Anterior cingulate cortex (tissue), 58 donors: ENCODE data around the gene RHEB.

Experiments
- DNase-seq, 58 donors: peaks; one replicate each; lab custom pipeline; 2025; lab: John Stamatoyannopoulos, UW

RHEB gene

DNA sequence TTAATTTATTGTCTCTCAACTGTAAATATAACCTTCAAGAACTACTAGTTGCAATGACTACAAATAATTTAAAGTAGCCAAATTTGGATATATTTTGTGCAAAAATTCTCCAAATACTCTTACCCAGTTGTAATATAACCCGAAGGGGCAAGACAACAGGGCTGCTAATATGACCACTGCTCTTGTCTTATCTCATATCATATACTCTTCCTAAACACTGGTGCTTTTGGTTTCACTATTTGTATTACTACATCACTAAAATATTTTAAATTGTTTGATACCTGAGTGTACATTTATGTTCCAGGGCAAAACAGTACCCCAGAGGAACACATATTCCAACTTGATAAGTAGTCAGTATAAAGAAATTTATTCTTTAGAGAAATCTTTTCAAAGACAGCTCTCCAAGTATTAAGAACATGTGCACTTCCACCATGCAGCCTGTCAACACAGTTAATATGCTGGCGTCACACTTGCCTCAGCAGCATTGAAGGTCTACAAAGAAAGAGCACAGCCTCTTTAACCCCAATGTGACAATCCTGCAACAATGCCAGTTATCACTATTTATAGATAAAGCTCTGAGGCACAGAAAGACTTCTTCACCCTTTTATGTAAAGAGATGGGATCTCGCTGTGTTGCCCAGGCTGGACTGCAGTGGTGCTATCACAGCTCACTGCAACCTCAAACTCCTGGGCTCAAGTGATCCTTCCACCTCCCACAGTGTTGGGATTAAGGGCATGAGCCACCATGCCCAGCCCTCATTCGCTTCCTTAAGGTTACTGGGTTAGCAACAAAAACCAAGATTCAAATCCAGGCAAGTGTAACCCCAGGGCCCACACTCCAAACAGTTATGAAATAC, 37.8 kb downstream of the RHEB start:
- DNase-seq, result no peak

DNA sequence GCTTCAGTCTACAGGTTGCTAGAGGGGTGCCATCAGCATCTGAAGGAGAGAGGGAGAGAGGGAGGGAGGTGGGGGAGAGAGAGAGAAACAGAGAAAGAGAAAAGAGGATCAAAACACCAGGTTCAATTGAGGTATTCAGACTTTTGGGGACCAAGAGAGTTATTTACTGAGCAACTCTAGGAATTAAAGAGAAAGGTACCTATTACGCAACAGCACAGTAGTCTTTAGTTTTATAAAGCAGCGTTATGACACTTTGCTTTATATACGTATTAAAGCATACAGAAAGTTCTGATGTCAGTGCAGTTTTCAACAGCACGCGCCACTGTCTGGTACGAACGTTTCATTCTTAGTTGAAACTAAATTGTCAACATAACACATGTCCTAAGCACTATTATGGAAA, 41.8 kb downstream of the RHEB start:
- no peak for DNase-seq

DNA sequence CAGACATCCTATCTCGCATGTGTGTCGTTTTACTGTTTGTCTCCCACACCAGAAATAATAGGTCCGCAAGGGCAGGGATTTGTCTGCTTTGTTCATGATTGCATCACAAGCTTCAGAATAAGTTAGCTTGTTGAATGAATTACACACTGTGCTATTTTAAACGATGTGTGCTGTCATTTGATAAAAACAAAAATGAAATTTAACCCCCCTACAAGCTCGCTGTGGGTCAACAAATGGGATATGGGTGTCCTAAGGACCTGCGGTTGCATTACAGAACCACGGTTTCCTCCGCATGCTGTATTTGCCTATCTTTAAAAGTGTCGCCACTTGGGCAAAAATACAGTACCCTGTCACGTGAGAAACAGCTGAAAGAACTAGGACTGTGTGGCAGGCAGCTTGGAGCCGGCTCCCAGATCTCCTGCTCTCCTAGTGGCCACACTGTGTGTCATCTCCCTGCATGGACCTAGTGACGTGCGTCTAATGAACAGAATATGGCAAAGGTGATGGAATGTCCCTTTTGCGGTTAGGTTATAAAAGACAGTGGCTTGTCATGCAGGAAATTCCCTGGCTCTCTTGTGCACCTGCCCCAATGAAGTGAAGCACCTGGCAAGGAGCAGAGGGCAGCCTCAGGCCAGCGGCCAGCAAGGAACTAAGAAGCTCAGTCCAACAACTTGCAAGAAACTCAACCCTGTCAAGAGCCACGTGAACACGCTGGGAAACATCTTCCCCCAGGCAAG, 46.9 kb downstream of the RHEB start:
- DNase-seq, result no peak

DNA sequence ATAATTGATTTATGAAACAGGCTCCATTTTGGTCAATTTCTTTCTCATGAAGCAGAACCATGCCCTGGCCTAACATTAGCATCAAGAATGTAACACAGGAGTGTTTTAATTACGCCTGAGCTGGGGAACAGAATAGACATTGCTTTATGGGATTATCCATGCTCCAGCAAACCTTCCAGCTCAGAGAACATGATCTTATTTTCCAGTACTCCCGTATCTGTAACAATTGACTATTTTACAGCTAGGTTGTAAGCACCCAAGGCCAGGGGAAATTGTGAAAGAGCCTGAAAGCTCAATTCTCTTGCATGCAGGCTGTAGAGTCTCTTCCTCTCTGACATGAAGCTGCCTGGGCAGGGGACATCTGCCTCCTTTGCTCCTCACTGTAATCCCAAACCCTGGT, 49.0 kb downstream of the RHEB start:
- DNase-seq, result no peak

DNA sequence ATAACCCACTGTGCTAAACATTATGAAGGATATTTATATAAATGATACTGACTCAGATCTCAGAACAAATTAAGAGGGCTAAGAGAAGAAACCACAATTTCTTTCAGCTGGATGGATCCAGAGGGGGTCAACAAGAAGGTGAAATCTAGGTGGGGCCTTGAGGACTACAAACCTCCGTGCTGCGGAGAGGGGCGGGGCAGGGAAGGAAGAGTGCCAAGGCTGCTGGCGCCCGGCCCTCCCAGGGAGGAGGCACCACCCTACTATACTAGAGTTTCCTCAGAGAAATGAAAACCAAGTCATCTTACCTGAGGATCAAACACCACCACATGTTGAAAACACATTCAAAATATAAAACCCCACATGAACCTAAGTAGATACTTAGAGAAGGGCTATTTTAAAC, 50.4 kb downstream of the RHEB start:
- no peak for DNase-seq

DNA sequence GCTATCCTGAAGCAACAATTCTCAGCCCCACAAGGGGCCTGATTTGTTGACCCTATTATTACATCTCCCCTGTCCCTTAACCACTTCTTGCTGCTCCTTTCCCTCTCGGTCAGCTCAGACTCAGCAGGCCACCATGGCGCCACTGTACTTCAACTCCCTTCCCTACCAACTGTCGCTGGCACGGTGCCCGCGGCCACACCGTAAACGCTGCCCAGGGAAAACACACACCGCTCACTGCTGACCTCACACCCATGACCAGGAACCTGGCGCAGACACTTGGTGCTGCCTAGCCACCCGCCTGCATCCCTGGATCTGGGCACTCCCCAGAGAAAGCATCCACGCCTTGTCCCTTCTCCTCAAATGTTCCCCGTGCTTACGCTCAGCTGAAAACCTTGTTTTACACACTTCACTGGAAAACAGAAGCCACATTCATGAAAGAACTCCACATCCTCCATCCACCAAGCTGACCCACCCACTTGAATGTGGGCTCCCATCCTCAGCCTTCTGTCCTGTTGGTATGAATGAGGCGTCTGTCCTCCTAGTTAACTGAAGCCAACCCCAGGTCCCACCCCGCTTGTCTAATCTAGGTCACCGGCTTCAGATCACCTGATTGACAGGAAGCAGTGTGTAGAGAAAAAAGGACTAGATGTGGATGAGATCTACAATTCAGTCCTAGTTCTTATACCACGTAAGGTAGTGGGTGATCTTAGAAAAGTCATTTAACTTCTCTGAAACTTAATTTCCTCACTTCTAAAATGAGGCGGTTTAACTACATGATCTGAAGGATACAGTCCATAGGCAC, 51.3 kb downstream of the RHEB start:
- peak in 17 of 58 donors; percentile 10 to 51 (median 15) for DNase-seq

DNA sequence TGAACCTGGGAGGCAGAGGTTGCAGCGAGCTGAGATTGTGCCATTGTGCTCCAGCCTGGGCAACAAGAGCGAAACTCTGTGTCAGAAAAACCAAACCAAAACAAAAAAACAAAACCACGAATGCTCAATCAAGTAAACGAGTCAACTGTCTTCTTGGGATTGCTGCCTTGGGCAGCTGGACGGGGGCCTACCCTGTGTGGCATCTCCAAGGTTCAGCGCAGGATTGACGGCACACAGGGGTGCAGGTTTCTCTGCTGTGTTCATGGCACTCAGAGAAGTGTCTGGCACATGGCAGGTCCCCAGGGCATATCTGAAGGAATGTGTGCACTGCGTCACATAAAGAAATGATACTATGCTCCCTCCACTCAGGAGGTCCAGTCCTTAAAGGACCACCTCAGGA, 54.5 kb downstream of the RHEB start:
- DNase-seq, result no peak

DNA sequence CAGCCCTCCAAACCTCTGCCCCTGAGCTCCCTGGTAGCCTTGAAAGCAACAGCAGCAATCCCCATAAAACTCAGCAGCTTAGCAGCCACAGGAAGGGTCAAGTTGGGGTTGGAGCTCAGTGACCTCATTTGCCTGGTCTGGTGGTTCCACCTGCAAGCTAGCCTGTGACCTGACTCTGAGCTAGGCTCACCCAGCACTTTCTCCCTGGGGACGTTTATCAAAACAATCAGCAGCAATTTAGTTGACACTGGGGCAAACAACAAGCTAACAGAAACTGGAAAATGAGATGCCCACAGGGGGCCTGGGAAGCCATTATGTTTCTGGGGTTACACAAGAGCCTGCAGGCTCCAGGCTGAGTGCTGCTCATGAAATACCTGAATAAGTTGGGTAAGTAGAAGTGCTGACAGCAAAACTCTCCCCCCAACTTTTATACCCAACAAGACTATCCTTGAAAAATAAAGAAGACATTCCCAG, 57.4 kb downstream of the RHEB start:
- no peak for DNase-seq

DNA sequence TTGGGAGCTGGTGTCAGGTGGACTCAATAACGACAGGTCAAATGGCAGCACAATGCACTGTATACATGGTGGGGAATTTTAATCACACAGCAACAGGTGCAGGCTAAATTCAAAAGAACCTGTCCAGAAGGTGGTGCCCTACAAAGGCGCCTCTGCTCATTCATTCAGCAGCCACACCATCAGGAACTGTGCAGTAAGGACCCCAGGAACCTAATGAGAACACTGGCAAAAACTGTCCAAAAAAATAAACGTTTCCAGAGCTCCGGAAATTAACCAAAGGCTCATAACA, 57.8 kb downstream of the RHEB start:
- DNase-seq, result no peak

DNA sequence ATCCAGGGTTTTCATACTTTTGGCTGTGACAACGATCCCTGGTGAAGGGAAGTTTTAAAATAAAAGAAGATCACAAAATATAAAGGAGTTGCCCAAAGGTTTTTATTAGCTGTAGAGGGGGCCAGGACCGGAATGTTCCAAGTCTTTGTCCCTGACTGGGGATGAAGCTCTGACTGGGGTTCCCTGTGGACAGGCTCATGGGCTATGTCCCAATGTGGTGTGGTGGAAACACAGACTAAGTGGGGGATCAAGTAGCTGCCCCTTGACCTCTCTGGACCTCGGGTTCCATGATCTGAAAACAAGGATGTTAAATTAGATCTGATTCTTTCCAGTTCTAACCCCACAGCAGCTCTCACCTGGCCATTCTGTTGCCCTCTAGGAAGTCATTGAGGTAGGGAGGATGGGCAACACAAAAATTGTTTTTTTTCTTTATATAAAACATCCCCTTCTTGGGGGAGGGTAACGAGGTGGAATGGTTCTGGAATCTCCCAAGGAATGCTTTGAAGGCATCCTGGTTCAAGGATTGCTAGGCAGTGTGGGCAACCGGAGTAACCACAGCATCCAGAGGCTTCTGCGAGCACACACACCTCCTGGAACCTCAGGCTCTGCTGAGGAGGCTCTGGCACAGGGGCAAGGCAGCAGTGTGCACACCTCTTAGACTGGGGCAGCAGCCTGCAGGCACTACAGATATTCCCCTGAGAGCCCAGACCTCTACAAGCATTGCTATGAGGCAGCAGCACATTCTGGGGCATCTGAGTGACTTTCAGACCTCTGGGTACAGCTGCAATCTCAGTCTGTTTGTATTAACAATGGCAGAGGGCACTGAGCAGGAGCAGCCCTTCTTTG, 58.4 kb downstream of the RHEB start:
- no peak for DNase-seq

DNA sequence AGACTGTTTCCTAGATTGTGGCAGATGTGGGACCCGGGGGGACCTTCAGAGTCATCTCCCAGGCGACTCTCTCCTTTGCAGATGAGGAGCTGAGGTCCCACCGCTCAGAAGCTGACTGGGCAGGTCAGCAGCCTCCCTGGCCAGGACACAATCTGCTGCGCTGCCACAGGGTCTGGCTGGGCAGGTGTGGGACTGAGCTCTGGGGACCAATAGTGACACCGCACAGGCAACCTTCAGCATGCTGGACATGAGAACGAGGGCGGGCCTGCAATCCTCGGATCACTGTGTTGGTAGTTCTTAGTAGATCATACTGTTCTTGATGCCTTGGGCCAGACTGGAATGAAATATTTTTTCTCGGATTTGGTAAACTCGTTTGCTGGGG, 59.2 kb downstream of the RHEB start:
- peak in 3 of 58 donors; percentile 29 to 56 (median 42) for DNase-seq

DNA sequence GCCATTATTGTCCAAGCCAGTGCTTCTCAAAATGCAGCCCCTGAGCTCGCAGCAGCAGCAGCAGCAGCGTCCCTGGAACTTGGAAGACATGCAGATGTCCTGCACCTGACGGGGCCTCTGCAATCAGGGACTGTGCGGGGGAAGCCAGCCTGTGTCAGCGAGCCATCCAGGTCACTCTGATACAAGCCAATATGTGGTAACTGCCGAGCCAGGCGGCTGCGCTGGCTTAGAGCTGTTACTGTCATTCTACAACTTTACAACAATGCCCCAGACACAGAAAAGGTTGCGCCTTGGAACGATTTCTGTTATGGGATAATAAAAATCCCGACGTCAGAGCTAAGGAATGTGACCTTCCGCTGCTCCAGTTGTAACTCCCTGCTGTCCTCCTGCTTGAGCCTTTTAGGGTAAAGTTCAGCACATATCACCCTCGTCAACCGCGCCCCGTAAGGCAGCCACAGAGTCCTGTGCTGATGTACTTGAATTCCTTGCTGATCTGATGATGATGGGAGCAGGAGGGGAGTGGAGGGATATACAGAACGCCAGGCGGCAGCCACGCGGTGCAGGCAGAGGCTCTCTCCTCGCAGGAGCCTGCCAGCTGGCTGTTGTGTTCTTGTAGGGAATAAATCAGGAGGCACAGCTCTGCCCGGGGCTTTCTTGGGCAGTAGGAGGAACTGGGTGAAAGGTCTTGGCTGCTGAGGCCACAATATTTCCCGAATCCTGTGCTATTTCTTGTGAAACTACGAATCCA, 59.8 kb downstream of the RHEB start:
- peak in 55 of 58 donors; percentile 10 to 87 (median 64) for DNase-seq

DNA sequence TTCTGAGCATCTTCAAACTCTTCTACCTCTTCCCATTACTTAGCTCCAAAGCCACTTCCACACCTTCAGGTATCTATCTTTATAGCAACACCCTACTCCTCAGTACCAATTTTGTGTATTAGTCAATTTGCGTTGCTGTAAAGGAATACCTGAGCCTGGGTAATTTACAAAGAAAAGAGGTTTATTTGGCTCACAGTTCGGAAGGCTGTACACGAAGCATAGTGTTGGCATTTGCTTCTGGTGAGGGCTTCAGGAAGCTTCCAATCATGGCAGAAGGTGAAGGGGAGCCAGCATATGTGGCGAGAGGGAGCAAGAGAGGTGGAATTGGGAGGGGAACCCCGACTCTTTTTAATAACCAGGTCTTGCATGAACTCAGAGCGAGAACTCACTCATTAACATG, 62.2 kb downstream of the RHEB start:
- DNase-seq, result no peak

DNA sequence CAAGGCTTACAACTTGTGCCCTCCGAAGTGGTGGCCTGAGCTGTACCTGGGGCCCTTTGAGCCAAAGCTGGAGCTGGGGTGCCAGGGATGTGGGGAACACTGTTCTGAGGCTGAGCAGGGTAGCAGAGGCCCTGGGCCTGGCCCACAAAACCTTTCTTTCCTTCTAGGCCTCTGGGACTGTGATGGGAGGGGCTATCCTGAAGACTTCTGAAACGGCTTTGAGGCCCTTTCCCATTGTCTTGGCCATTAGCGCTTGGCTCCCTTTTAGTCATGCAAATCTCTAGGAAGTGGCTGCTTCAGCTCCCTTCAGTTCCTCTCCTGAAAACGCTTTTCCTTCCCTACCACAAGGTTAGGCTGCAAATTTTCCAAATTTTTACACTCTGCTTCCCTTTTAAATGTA, 62.9 kb downstream of the RHEB start:
- DNase-seq, result no peak

DNA sequence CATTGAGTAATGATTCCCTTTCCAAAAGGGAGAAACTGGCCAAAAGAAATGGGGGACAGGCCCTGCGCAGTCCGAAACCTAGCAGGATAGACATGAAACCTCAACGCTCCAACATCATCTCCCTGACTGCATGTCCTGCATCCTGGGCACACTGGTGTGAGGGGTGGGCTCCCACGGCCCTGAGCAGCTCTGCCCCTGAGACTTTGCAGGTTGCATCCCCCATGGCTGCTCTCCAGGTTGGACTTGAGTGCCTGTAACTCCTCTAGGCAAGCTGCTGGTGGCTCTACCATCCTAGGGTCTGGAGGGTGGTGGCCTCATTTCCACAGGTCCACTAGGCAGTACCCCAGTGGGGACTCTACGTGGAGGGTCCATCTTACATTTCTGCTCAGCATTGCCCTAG, 63.4 kb downstream of the RHEB start:
- no peak for DNase-seq

DNA sequence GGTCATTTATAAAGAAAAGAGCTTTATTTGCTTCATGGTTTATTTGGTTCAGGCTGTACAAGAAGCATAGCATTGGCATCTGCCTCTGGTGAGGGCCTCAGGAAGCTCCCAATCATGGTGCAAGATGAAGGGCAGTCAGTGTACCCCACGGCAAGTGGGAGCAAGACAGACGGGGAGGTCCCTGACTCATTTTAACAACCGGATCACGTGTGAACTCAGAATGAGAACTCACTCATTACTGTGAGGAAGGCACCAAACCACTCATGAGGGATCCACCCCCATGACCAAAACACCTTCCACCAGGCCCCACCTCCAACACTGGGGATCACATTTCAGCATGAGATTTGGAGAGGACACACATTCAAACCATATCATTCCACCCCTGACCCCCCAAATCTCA, 64.0 kb downstream of the RHEB start:
- no peak for DNase-seq

DNA sequence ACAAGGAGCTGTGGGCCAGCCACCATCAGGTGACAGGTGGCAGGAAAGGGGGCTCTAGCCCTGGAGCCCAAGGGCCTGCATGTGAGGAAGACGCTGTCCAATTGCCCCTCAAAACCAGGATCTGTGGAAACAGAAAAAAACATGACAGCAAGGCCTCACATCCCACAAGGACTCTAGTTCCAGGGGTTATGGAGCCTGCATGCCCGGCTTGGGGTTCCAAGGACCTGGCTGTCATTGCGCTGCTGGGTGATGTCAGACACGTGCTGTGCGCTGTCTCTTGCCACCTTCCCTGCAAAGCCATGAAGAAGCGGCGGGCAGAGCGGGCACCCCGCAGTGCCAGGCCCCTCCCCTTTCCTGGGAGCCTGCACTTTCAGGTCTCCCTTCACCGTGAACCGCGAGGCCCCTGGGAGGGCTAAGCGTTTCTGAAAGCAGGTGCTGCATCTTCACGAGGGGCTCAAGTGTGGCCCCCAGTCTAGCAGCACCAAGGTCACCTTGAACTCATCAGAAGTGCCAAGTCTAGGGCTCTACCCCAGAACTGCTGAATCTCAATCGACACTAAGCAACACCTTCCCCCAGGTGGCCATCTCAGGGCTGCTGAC, 64.7 kb downstream of the RHEB start:
- no peak for DNase-seq

DNA sequence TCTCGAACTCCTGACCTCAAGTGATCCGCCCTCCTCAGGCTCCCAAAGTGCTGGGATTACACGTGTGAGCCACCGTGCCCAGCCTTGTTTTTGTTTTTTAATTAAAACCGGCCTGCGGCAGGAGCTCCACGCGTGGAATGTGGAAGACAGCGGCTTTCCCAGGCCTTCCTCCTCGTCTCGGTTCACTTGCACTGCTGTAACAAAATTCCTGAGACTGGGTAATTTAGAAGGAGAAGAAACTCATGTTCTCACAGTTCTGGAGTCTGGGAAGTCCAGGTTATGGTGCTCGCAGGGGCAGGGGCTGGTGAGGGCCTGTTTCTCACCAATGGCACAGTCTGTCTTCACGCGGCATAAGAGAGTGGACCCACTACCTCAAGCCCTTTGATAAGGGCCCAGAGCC, 65.4 kb downstream of the RHEB start:
- no peak for DNase-seq

DNA sequence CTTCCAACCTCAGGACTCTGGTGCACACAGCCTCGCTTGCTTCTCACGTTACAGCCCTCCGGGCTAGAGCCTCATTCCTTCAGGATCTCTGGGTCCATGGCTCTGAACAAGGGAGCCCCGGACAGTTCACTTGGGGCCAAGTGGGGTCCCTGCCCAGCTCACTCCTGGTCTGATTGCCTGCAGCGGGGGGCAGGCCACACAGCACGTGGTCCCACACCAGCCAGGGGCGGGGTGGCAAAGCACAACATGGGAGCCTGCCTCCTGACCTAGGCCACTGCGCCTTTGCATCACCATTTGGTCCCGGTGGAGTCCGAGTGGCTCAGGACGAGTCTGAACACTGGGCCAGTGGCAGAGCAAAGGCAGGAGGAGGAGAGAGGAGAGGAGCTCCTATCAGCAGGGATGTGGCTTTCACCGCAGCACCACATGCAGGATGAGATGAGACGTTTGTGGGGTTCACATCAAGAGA, 66.3 kb downstream of the RHEB start:
- DNase-seq, result no peak
